Lung microvascular endothelial cell (primary cell): ENCODE data around the gene SLC2A9. TPM values are rescaled to one million over a fixed set of nuclear protein-coding genes. Genes with fewer than 3 reads are reported as not detected.

Experiments
- DNase-seq, 2 donors: peaks; one replicate each; pipeline versions ENCODE4 v3.0.0 to v3.0.0-alpha.2; 2010; ENCODE audit warnings: low read depth in 2 of 2
- total RNA-seq: library from RNA; depleted of rRNA; stranded (reverse); fragments of >200 nt; gene quantifications from 2 replicates; pipeline ENCODE4 v1.2.1, GENCODE V29; 2014

The SLC2A9 gene
- total RNA-seq, 1 donor from 2014 or later = 0.79 TPM

GRCh38 chr4:10045481-10045880, 24.2 kb upstream of the SLC2A9 start:
- no peak for DNase-seq

GRCh38 chr4:10041036-10041435, 19.7 kb upstream of the SLC2A9 start:
- DNase-seq = no peak

- no peak for DNase-seq
These were observed 19.0 kb upstream of the SLC2A9 start for GRCh38 chr4:10040049-10040892.

GRCh38 chr4:10036807-10037342, 15.6 kb upstream of the SLC2A9 start:
- no peak for DNase-seq

GRCh38 chr4:10035130-10035529, 13.8 kb upstream of the SLC2A9 start:
- no peak for DNase-seq

GRCh38 chr4:10034612-10035104, 13.4 kb upstream of the SLC2A9 start:
- no peak for DNase-seq

- no peak for DNase-seq
These were observed 12.8 kb upstream of the SLC2A9 start for GRCh38 chr4:10034136-10034535.

- DNase-seq = peak in 1 of 2 donors; percentile 44
These were observed 12.0 kb upstream of the SLC2A9 start for GRCh38 chr4:10033191-10033881.

- peak; percentile 40 to 76 for DNase-seq
These were observed 11.3 kb upstream of the SLC2A9 start for GRCh38 chr4:10032625-10033024.

- DNase-seq = peak in 1 of 2 donors; percentile 41
These were observed 10.6 kb upstream of the SLC2A9 start for GRCh38 chr4:10031668-10032590.

- peak in 1 of 2 donors; percentile 27 for DNase-seq
These were observed 9.8 kb upstream of the SLC2A9 start for GRCh38 chr4:10030972-10031667.

- DNase-seq = no peak
These were observed 8.1 kb upstream of the SLC2A9 start for GRCh38 chr4:10029403-10029802.

GRCh38 chr4:10028910-10029309, 7.6 kb upstream of the SLC2A9 start:
- no peak for DNase-seq

- no peak for DNase-seq
These were observed 5.2 kb upstream of the SLC2A9 start for GRCh38 chr4:10026485-10026884.

GRCh38 chr4:10025230-10025806, 4.0 kb upstream of the SLC2A9 start:
- no peak for DNase-seq

- no peak for DNase-seq
These were observed 3.0 kb upstream of the SLC2A9 start for GRCh38 chr4:10024303-10024702.

GRCh38 chr4:10023806-10024205, 2.5 kb upstream of the SLC2A9 start:
- DNase-seq = no peak

GRCh38 chr4:10023050-10023419, 1.7 kb upstream of the SLC2A9 start:
- no peak for DNase-seq

GRCh38 chr4:10022346-10023049, 1.2 kb upstream of the SLC2A9 start:
- DNase-seq = no peak

- no peak for DNase-seq
These were observed 341 bp upstream of the SLC2A9 start for GRCh38 chr4:10021653-10022023.
